ENCODE data around the gene PDSS1. TPM values are rescaled to one million over a fixed set of nuclear protein-coding genes. Genes with fewer than 3 reads are reported as not detected.
"Not testable (repeated sequence)": the region's sequence is repeated elsewhere in the genome, so short reads cannot be mapped to it uniquely, and the experiment has no call there.

Gene PDSS1
- total and polyA plus RNA-seq, 2 experiments from 2014 or later, result 3.7 to 10.5 TPM

DNA sequence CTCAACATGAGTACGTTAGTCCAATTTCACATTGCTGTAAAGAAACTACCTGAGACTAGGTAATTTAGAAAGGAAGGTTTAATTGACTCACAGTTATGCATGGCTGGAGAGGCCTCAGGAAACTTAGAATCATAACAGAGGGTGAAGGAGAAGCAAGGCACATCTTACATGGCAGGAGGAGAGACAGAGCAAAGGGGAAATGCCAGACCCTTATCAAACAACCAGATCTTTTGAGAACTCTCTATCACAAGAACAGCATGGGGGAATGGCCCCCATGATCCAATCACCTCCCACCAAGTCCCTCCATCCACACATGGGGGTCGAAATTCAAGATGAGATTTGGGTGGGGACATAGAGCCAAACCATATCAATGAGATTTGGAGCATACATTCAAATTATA, 34.6 kb upstream of the PDSS1 start:
- no peak overlapping the region for H3K27ac ChIP-seq
- no peaks in the 10 kb centered on the region for H3K9me3 ChIP-seq (ENCODE audit: low read depth)
- H3K36me3 ChIP-seq, result no peaks in the 10 kb centered on the region
- no peak overlapping the region for H3K4me3 ChIP-seq
- TF ChIP-seq, protein P1, sequence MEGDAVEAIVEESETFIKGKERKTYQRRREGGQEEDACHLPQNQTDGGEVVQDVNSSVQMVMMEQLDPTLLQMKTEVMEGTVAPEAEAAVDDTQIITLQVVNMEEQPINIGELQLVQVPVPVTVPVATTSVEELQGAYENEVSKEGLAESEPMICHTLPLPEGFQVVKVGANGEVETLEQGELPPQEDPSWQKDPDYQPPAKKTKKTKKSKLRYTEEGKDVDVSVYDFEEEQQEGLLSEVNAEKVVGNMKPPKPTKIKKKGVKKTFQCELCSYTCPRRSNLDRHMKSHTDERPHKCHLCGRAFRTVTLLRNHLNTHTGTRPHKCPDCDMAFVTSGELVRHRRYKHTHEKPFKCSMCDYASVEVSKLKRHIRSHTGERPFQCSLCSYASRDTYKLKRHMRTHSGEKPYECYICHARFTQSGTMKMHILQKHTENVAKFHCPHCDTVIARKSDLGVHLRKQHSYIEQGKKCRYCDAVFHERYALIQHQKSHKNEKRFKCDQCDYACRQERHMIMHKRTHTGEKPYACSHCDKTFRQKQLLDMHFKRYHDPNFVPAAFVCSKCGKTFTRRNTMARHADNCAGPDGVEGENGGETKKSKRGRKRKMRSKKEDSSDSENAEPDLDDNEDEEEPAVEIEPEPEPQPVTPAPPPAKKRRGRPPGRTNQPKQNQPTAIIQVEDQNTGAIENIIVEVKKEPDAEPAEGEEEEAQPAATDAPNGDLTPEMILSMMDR (IDR thresholded peaks at IDR 0.05; ENCODE audit: low read depth, low read length), result no peak
- no peaks in the 10 kb centered on the region for H3K4me1 ChIP-seq (ENCODE audit: low read depth)
- no peak for DNase-seq (ENCODE audit: low read depth in 1 of 2, low spot score in 1 of 2)
- H3K27me3 ChIP-seq, result no peaks in the 10 kb centered on the region

- H3K4me3 ChIP-seq, result no peak overlapping the region
- DNase-seq (ENCODE audit: low read depth in 1 of 2, low spot score in 1 of 2), result no peak
- H3K36me3 ChIP-seq, result no peaks in the 10 kb centered on the region
- H3K27me3 ChIP-seq, result no peaks in the 10 kb centered on the region
- no peaks in the 10 kb centered on the region for H3K4me1 ChIP-seq (ENCODE audit: low read depth)
- no peak overlapping the region for H3K27ac ChIP-seq
- TF ChIP-seq, protein P1 (IDR thresholded peaks at IDR 0.05; ENCODE audit: low read depth, low read length), result no peak
- H3K9me3 ChIP-seq (ENCODE audit: low read depth), result no peaks in the 10 kb centered on the region
Observed at GRCh38 chr10:26665080-26666048, 32.1 kb upstream of the PDSS1 start.

- no peaks in the 10 kb centered on the region for H3K27me3 ChIP-seq
- H3K4me3 ChIP-seq, result no peak overlapping the region
- no peak for DNase-seq (ENCODE audit: low read depth in 1 of 2, low spot score in 1 of 2)
- no peaks in the 10 kb centered on the region for H3K9me3 ChIP-seq (ENCODE audit: low read depth)
- TF ChIP-seq, protein P1 (IDR thresholded peaks at IDR 0.05; ENCODE audit: low read depth, low read length), result no peak
- H3K4me1 ChIP-seq (ENCODE audit: low read depth), result no peaks in the 10 kb centered on the region
- no peaks in the 10 kb centered on the region for H3K36me3 ChIP-seq
- H3K27ac ChIP-seq, result no peak overlapping the region
Observed at GRCh38 chr10:26675873-26676257, 21.6 kb upstream of the PDSS1 start.

DNA sequence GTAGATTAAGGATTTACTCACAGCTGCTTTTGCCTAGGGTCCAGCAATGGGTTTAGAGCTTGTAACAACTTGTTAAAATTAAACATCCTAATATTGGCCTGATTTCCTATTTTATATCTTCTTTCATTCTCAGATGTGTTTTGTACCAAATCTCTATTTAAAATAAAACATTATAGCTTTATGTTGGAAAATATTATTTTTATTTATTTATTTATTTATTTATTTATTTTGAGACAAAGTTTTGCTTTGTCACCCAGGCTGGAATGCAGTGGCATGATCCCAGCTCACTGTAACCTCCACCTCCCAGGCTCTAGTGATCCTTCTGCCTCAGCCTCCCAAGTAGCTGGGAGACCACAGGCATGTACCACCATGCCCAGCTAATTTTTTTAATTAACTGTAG, 17.9 kb upstream of the PDSS1 start:
- H3K4me3 ChIP-seq, result no peak overlapping the region
- TF ChIP-seq, protein P1 (IDR thresholded peaks at IDR 0.05; ENCODE audit: low read depth, low read length), result no peak
- H3K27me3 ChIP-seq, result no peaks in the 10 kb centered on the region
- no peaks in the 10 kb centered on the region for H3K9me3 ChIP-seq (ENCODE audit: low read depth)
- no peak overlapping the region for H3K27ac ChIP-seq
- DNase-seq (ENCODE audit: low read depth in 1 of 2, low spot score in 1 of 2), result no peak
- no peaks in the 10 kb centered on the region for H3K4me1 ChIP-seq (ENCODE audit: low read depth)
- no peaks in the 10 kb centered on the region for H3K36me3 ChIP-seq

DNA sequence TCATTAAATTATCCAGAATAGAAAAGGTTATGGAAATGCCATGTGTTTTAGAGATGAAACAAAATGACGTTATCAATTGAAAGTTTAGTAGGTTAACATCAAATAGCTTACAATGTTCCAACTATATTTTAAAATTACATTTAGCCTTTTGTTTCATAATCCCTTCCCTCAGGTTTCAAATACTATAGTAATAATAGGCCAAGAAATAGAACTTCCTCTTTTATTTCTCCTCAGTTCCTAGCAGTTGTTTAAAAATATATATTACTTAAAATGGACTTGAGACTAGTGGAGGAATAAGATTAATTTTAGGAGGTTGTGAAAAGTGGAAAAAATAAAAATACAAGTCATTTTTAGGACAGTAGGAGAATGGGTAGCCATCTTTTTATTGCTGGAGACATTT, 16.4 kb upstream of the PDSS1 start:
- no peaks in the 10 kb centered on the region for H3K36me3 ChIP-seq
- no peak overlapping the region for H3K4me3 ChIP-seq
- no peaks in the 10 kb centered on the region for H3K4me1 ChIP-seq (ENCODE audit: low read depth)
- H3K9me3 ChIP-seq (ENCODE audit: low read depth), result no peaks in the 10 kb centered on the region
- H3K27ac ChIP-seq, result no peak overlapping the region
- DNase-seq (ENCODE audit: low read depth in 1 of 2, low spot score in 1 of 2), result no peak
- TF ChIP-seq, protein P1 (IDR thresholded peaks at IDR 0.05; ENCODE audit: low read depth, low read length), result no peak
- H3K27me3 ChIP-seq, result no peaks in the 10 kb centered on the region

- H3K27ac ChIP-seq; H3K36me3 ChIP-seq; H3K4me3 ChIP-seq; H3K27me3 ChIP-seq; H3K4me1 ChIP-seq (ENCODE audit: low read depth); H3K9me3 ChIP-seq (ENCODE audit: low read depth): not testable (repeated sequence)
- DNase-seq (ENCODE audit: low read depth in 1 of 2, low spot score in 1 of 2), result peak in 1 of 2 donors; percentile 41
Observed at GRCh38 chr10:26681971-26682370, 15.5 kb upstream of the PDSS1 start.

Data from cardiac muscle cell (in vitro differentiated cells and primary cell).